H1 (cell line): ENCODE measurements around the gene ZSWIM6. TPM values are rescaled to one million over a fixed set of nuclear protein-coding genes. Genes with fewer than 3 reads are reported as not detected.

Source experiments
- BACH1 ChIP-seq: IDR thresholded peaks from 2 replicates; pipeline ENCODE4 v1.6.1; 2012; ENCODE audit warnings: low read length, improper control_type of control experiment
- BCL11A ChIP-seq, 2 experiments: IDR thresholded peaks; one replicate each; pipeline ENCODE4 v1.6.1; 2011; ENCODE audit warnings: low read depth in 2 of 2, low read length in 2 of 2, mild to moderate bottlenecking in 2 of 2
- BRCA1 ChIP-seq: IDR thresholded peaks from 2 replicates; pipeline ENCODE4 v1.6.1; 2012; ENCODE audit warnings: low read depth, low read length, improper control_type of control experiment
- CHD1 ChIP-seq: IDR thresholded peaks from 2 replicates; pipeline ENCODE4 v1.6.1; 2012; ENCODE audit warnings: low read depth, low read length, improper control_type of control experiment
- CHD7 ChIP-seq: fragments of 300-600 bp; sonication (generic); IDR thresholded peaks from 2 replicates; pipeline ENCODE4 v1.7.1; 2012; ENCODE audit warnings: low read length, moderate library complexity, mild to moderate bottlenecking, inconsistent platforms; ENCODE audit not compliant: insufficient replicate concordance
- E2F6 ChIP-seq: IDR thresholded peaks from 2 replicates; pipeline ENCODE4 v1.6.1; 2012; ENCODE audit warnings: inconsistent platforms
- HDAC6 ChIP-seq: IDR thresholded peaks from one replicate; pipeline ENCODE4 v1.7.1; 2012; ENCODE audit warnings: low read depth, mild to moderate bottlenecking, inconsistent platforms, low read length, moderate library complexity
- JUND ChIP-seq: IDR thresholded peaks from 2 replicates; pipeline ENCODE4 v1.6.1; 2011; ENCODE audit warnings: mild to moderate bottlenecking, improper control_type of control experiment, low read length
- MAFK ChIP-seq: IDR thresholded peaks from 2 replicates; pipeline ENCODE4 v1.6.1; 2012; ENCODE audit warnings: low read depth, mild to moderate bottlenecking, improper control_type of control experiment, low read length
- NANOG ChIP-seq: IDR thresholded peaks from 2 replicates; pipeline ENCODE4 v1.6.1; 2011; ENCODE audit warnings: low read length, low read depth, mild to moderate bottlenecking, inconsistent platforms; ENCODE audit not compliant: insufficient read depth, poor library complexity, severe bottlenecking
- POLR2AphosphoS5 ChIP-seq: IDR thresholded peaks from 2 replicates; pipeline ENCODE4 v1.6.1; 2011; ENCODE audit warnings: low read depth, low read length
- SIX5 ChIP-seq: IDR thresholded peaks from 2 replicates; pipeline ENCODE4 v1.6.1; 2011; ENCODE audit warnings: mild to moderate bottlenecking, low read depth, low read length
- YY1 ChIP-seq: IDR thresholded peaks from 2 replicates; pipeline ENCODE4 v1.6.1; 2011; ENCODE audit warnings: low read depth, mild to moderate bottlenecking, low read length
- polyA plus RNA-seq, 7 experiments: library from polyadenylated mRNA; depleted of rRNA in 3 of 7; stranded (reverse) in 5 of 7; unstranded in 2 of 7; fragments of >200 nt in 5 of 7; fragments of 200-250 nt in 2 of 7; gene quantifications; 1 replicate in 5 of 7; 2 replicates in 1 of 7; 4 replicates in 1 of 7; pipeline versions ENCODE4 v1.2.1 to v1.2.3, GENCODE V29; 2011 to 2013; ENCODE audit warnings: missing spikeins in 2 of 7, mixed read lengths in 2 of 7
- total RNA-seq: library from RNA; stranded (reverse); fragmentation: NEBNext Ultra II Directional; extraction: Animal tissue kit (Norgen Biotek cat#: 25700); gene quantifications from 2 replicates; pipeline ENCODE4 v1.2.1, GENCODE V29; 2021

Gene ZSWIM6
- total and polyA plus RNA-seq, 2 of the 8 experiments (the other 6 are each of a cell fraction or from before 2014, with no cell fraction given), result 7.9 to 12.4 TPM

DNA sequence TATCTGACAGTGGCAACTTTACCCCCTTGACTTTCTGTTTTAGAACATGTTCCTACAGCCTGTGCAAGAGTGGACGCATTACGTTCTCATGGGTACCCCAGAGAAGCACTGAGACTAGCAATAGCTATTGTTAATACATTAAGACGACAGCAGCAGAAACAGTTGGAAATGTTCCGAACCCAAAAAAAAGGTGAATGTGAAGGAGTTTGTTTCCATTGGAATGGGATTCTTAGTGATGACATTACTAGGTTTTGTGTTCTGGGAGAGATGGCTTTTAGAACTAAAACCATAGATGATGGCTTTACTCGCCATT, 194.1 kb downstream of the ZSWIM6 start (continued):
- no peak for TF ChIP-seq CHD7
- TF ChIP-seq MAFK, result no peak
- no peak for TF ChIP-seq YY1
- no peak for TF ChIP-seq POLR2AphosphoS5
- no peak for TF ChIP-seq CHD1
- TF ChIP-seq BRCA1, result no peak
- no peak for TF ChIP-seq NANOG
- no peak for TF ChIP-seq SIX5
- no peak for TF ChIP-seq BCL11A (IDR thresholded peaks at IDR 0.05; ENCODE audit: low read depth in 2 of 2, low read length in 2 of 2)
- no peak for TF ChIP-seq BACH1
- no peak for TF ChIP-seq HDAC6
- TF ChIP-seq JUND, result no peak
- no peak for TF ChIP-seq E2F6
